GM12865 (cell line): ENCODE results near the gene FUT8.

Source experiments
- DNase-seq: peaks from one replicate; pipeline ENCODE4 v3.0.0; 2010; ENCODE audit warnings: low read depth
- H3K4me3 ChIP-seq: 2 replicates; pipeline ENCODE4 v1.5.1; 2011; ENCODE audit warnings: mild to moderate bottlenecking, low read depth, low read length, control low read depth
- CTCF ChIP-seq: IDR thresholded peaks from 2 replicates; pipeline ENCODE4 v1.5.1; 2011; ENCODE audit warnings: low read length, control low read depth, low read depth, inconsistent platforms; ENCODE audit not compliant: insufficient read depth; ENCODE audit errors: missing control alignments

FUT8 gene

GRCh38 chr14:65718629-65719028, 306.1 kb downstream of the FUT8 start:
- no peak for DNase-seq
- TF ChIP-seq CTCF: no peak
- no peak overlapping the region for H3K4me3 ChIP-seq

- DNase-seq: no peak
- no peak overlapping the region for H3K4me3 ChIP-seq
- TF ChIP-seq CTCF: no peak
These were observed 307.6 kb downstream of the FUT8 start for GRCh38 chr14:65720171-65720570.

- TF ChIP-seq CTCF: no peak
- H3K4me3 ChIP-seq: no peak overlapping the region
- no peak for DNase-seq
These were observed 308.2 kb downstream of the FUT8 start for GRCh38 chr14:65720743-65721142.

DNA sequence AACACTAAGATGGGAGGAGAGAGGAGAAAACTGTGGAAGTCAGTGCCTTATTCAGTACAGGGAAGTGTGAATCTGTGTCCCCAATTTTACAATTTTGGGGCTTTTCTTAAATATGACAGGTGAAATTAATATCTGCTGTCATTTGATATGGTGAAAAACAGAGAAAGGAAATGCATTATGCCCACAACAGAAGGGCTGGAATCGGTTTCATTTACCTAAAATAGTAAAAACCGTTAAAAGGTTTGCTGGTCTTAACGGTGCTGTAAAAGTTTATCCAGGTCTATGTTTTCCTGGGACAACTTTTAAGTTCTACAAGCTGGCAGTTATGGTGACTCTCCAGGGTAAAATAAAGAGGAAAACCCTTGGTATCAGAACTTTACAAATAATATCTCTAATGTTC, 310.8 kb downstream of the FUT8 start:
- TF ChIP-seq CTCF: no peak
- no peak overlapping the region for H3K4me3 ChIP-seq
- DNase-seq: peak; percentile 61

GRCh38 chr14:65728604-65729003, 316.1 kb downstream of the FUT8 start:
- DNase-seq: no peak
- no peak overlapping the region for H3K4me3 ChIP-seq
- no peak for TF ChIP-seq CTCF

- TF ChIP-seq CTCF: no peak
- H3K4me3 ChIP-seq: no peak overlapping the region
- no peak for DNase-seq
These were observed 317.0 kb downstream of the FUT8 start for GRCh38 chr14:65729566-65729965.

DNA sequence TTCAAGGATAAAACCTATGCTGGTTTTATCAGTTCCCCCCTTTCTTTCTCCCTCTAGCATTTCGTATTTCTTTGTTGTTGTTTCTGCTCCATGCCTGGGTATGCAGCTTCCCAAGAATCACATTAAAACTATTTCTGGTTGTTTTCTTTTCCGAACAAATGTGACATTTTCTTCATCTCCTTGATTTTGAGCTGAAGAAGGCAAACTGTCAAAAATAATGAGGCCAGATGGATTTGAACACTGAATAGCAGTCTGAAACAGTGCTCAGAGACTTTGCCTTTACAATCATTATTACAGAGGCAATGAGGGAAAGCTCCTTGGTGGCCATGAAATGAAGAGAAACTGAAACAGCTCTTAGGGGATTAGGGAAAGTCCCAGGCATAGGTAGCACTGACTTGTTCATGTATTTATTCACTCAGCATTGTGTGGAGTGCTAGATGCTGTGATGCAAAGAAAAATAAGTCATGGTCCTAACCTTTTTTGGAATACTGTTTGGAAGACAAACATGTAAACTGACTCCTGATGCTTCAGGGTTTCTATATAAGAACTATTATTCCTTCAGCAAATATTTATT, 319.5 kb downstream of the FUT8 start:
- TF ChIP-seq CTCF: no peak
- no peak overlapping the region for H3K4me3 ChIP-seq
- peak; percentile 71 for DNase-seq
